Kidney tubule cell (primary cell): ENCODE data around the gene CES2.
"Not testable (repeated sequence)": the region's sequence is repeated elsewhere in the genome, so short reads cannot be mapped to it uniquely, and the experiment has no call there.

Source experiments
- DNase-seq: peaks from one replicate; pipeline ENCODE4 v3.0.0-alpha.2; 2018; ENCODE audit warnings: low spot score

Gene CES2

DNA sequence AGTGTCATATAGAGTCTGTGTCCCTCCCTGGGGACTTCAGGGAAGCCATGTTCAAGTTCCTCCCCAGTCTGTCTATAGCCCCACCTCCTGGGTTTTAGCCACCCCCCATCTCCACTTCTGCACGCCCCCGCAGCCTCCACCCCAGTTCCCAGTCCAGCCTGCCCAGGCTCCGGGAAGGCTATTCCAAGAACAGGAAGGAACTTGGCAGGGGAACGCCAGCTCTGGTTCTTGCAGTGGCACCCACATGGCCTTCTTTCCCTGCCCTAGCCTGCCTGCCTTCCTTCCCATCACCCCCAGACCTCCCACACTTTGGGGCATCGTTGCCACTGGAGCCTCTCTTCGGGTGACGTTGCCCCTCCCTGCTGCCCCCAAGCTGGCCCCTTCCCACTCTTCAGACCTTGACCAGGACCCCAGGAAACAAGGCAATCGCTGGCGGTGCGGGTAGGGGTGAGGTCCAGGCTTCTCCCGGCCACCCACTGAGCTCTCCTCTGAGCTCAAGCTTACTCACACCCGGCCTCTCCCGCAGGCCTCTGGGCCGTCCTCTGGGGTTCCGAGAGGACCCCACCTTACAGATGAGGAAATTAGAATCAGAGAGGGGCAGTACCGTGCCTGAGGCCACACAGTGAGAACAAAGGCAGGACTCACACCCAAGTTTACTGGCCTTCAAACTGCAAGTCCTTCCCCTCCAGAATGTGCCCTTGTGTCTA, 43.8 kb downstream of the CES2 start:
- no peak for DNase-seq

- no peak for DNase-seq
Measured at GRCh38 chr16:66983033-66983432, 47.7 kb downstream of the CES2 start.

DNA sequence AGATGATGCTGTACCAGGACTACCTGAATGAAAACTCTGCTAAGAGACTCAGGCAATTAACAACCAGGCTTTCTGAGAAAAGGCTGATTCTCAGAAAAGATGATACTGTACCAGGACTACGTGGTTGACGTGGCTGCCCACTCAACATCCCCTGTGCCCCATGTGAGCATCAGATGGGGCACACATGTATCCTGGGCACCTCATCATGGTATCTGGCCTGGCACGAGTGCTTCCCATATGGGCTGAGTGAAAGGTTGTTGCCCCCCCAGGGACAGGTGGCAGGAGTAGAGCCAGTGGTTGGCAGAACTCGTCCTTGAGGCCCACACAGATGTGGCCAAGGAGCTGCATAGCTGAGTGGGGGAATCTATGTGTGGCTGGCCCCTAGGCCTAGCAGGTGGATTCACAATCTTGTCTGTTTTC, 49.6 kb downstream of the CES2 start:
- no peak for DNase-seq

GRCh38 chr16:66986559-66986958, 51.2 kb downstream of the CES2 start:
- DNase-seq = no peak

- peak; percentile 95 for DNase-seq
Measured at GRCh38 chr16:66988197-66988788, 53.0 kb downstream of the CES2 start, which contains the start of gene CES4A. Gene CES4A (plus strand): TSS chr16:66988589. CDS start chr16:66988773, 184 bp downstream.

GRCh38 chr16:66991545-66992077, 56.3 kb downstream of the CES2 start:
- DNase-seq = no peak

- not testable (repeated sequence) for DNase-seq
Measured at GRCh38 chr16:66993558-66993957, 58.2 kb downstream of the CES2 start.
